ENCODE results near the gene CALML5. TPM values are rescaled to one million over a fixed set of nuclear protein-coding genes. Genes with fewer than 3 reads are reported as not detected.
A peak's percentile ranks its signal among the peaks of the same experiment; 100 is the strongest.

CALML5 gene
- total RNA-seq, 1 experiment from 2014 or later = not detected

DNA sequence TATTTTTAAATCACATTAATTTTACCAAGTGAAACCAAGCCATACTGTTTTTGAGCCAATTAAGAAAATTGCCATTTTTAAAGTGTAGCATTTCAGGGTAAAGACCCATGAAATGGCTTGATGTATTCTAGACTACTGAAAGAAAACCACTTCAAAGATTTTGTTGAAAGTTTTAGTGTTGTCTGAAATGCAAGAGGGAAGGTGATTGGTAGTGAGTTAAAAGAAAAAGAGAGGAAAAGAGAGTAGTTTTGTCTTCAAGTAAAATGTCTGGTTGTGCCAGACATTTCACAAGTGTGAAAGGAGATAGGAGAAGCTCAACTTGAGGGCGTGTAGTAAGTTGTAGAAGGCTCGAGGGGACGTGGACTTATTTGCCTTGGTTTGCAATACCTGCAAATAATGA is 41.6 kb downstream of the CALML5 start (continued):
- TF ChIP-seq, protein P1, sequence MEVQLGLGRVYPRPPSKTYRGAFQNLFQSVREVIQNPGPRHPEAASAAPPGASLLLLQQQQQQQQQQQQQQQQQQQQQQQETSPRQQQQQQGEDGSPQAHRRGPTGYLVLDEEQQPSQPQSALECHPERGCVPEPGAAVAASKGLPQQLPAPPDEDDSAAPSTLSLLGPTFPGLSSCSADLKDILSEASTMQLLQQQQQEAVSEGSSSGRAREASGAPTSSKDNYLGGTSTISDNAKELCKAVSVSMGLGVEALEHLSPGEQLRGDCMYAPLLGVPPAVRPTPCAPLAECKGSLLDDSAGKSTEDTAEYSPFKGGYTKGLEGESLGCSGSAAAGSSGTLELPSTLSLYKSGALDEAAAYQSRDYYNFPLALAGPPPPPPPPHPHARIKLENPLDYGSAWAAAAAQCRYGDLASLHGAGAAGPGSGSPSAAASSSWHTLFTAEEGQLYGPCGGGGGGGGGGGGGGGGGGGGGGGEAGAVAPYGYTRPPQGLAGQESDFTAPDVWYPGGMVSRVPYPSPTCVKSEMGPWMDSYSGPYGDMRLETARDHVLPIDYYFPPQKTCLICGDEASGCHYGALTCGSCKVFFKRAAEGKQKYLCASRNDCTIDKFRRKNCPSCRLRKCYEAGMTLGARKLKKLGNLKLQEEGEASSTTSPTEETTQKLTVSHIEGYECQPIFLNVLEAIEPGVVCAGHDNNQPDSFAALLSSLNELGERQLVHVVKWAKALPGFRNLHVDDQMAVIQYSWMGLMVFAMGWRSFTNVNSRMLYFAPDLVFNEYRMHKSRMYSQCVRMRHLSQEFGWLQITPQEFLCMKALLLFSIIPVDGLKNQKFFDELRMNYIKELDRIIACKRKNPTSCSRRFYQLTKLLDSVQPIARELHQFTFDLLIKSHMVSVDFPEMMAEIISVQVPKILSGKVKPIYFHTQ (CRISPR knock-in tag; IDR thresholded peaks at IDR 0.05) = no peak
- TF ChIP-seq, protein P2, sequence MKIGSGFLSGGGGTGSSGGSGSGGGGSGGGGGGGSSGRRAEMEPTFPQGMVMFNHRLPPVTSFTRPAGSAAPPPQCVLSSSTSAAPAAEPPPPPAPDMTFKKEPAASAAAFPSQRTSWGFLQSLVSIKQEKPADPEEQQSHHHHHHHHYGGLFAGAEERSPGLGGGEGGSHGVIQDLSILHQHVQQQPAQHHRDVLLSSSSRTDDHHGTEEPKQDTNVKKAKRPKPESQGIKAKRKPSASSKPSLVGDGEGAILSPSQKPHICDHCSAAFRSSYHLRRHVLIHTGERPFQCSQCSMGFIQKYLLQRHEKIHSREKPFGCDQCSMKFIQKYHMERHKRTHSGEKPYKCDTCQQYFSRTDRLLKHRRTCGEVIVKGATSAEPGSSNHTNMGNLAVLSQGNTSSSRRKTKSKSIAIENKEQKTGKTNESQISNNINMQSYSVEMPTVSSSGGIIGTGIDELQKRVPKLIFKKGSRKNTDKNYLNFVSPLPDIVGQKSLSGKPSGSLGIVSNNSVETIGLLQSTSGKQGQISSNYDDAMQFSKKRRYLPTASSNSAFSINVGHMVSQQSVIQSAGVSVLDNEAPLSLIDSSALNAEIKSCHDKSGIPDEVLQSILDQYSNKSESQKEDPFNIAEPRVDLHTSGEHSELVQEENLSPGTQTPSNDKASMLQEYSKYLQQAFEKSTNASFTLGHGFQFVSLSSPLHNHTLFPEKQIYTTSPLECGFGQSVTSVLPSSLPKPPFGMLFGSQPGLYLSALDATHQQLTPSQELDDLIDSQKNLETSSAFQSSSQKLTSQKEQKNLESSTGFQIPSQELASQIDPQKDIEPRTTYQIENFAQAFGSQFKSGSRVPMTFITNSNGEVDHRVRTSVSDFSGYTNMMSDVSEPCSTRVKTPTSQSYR (CRISPR knock-in tag; IDR thresholded peaks at IDR 0.05) = no peak
- TF ChIP-seq ZNF263 (CRISPR knock-in tag; IDR thresholded peaks at IDR 0.05; ENCODE audit: low read depth) = no peak
- TF ChIP-seq ZNF232 (CRISPR knock-in tag; IDR thresholded peaks at IDR 0.05) = no peak
- no peak for TF ChIP-seq ELF4 (CRISPR knock-in tag; IDR thresholded peaks at IDR 0.05; ENCODE audit: low read depth)
- no peak for TF ChIP-seq NR1H2 (CRISPR knock-in tag; IDR thresholded peaks at IDR 0.05)
- TF ChIP-seq, protein P3, sequence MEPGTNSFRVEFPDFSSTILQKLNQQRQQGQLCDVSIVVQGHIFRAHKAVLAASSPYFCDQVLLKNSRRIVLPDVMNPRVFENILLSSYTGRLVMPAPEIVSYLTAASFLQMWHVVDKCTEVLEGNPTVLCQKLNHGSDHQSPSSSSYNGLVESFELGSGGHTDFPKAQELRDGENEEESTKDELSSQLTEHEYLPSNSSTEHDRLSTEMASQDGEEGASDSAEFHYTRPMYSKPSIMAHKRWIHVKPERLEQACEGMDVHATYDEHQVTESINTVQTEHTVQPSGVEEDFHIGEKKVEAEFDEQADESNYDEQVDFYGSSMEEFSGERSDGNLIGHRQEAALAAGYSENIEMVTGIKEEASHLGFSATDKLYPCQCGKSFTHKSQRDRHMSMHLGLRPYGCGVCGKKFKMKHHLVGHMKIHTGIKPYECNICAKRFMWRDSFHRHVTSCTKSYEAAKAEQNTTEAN (CRISPR knock-in tag; IDR thresholded peaks at IDR 0.05) = no peak

DNA sequence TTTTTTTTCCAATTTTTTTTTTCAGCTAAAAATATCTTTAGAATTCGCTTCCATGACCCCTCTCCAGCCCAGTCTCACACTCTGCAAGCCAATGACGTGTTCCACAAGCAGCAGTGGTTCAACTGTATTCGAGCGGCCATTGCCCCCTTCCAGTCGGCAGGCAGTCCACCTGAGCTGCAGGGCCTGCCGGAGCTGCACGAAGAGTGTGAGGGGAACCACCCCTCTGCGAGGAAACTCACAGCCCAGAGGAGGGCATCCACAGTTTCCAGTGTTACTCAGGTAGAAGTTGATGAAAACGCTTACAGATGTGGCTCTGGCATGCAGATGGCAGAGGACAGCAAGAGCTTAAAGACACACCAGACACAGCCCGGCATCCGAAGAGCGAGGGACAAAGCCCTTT is 42.8 kb downstream of the CALML5 start:
- POLR2A ChIA-PET = interaction anchor here (1.7 kb wide), 1 partner anchor 10 kb away, joined by 6 read pairs; no protein-coding TSS in a partner anchor
- no peak for DNase-seq (ENCODE audit: low spot score)
- H3K27me3 Mint-ChIP-seq (ENCODE audit: low read depth) = no peaks in the 10 kb centered on the region
- H3K4me1 Mint-ChIP-seq = peaks cover 9% of the 10 kb centered on the region
- TF ChIP-seq CREB1 (CRISPR knock-in tag; IDR thresholded peaks at IDR 0.05) = no peak
- peak overlapping the region; percentile 5; the same call in 1 of the 2 replicates for H3K27ac Mint-ChIP-seq
- no peaks in the 10 kb centered on the region for H3K9me3 Mint-ChIP-seq
- peaks cover 91% of the 10 kb centered on the region for H3K36me3 Mint-ChIP-seq
- ATAC-seq = no peak
- no peak overlapping the region for H3K4me3 Mint-ChIP-seq
- CTCF ChIA-PET = interaction anchor here (1.1 to 2.7 kb wide), 2 partner anchors 133 to 167 kb away, joined by 4 to 6 read pairs; no protein-coding TSS in a partner anchor

DNA sequence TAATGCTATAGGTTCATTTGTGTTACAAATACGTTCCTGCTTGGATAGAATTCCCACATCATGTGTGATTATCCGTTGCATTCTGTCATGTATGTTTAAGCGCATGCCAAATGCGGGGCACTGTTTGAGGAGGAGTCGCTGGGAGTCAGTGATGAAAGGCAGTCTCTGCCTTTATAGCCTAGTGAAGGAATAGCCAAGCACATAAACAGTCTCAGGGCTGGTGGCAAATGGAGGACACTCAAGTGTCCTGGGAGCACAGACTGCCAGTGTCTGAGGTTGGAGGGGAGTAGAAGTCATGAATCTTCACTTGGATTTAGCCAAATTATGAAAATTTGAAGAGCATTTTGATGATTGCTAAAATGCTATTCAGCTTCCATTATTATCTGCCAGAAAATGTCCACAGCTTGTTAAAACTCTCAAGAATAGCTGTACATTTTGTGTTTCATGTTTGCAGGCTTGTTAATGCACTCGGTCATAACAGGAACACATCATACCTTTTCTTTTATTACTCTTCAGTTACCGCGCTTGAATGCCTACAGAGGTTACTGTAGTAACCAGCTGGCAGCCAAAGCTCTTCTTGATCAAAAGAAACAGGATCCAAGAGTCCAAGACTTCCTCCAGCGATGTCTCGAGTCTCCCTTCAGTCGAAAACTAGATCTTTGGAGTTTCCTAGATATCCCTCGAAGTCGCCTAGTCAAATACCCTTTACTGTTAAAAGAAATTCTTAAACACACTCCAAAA is 45.5 kb downstream of the CALML5 start:
- ATAC-seq (no peak), DNase-seq (ENCODE audit: low spot score) (no peak)
- Mint-ChIP-seq H3K27me3 (ENCODE audit: low read depth) (no peaks in the 10 kb centered on the region), H3K27ac (peak overlapping the region; percentile 34; the same call in 1 of the 2 replicates), H3K36me3 (peaks cover 70% of the 10 kb centered on the region), H3K4me3 (no peak overlapping the region), H3K9me3 (no peaks in the 10 kb centered on the region), H3K4me1 (peaks cover 14% of the 10 kb centered on the region)
- ChIA-PET POLR2A (no interaction called here), CTCF (interaction anchor here (1.6 to 2.7 kb wide), 2 partner anchors 136 to 169 kb away, joined by 6 read pairs; no protein-coding TSS in a partner anchor)
- TF ChIP-seq MXD4 (CRISPR knock-in tag; IDR thresholded peaks at IDR 0.05; ENCODE audit: borderline replicate concordance) (no peak), ATF1 (CRISPR knock-in tag; IDR thresholded peaks at IDR 0.05) (no peak), FOXP1 (CRISPR knock-in tag; IDR thresholded peaks at IDR 0.05; ENCODE audit: borderline replicate concordance) (no peak), IRF2 (CRISPR knock-in tag; IDR thresholded peaks at IDR 0.05; ENCODE audit: borderline replicate concordance, low read depth) (no peak)
- TF ChIP-seq, protein P4, sequence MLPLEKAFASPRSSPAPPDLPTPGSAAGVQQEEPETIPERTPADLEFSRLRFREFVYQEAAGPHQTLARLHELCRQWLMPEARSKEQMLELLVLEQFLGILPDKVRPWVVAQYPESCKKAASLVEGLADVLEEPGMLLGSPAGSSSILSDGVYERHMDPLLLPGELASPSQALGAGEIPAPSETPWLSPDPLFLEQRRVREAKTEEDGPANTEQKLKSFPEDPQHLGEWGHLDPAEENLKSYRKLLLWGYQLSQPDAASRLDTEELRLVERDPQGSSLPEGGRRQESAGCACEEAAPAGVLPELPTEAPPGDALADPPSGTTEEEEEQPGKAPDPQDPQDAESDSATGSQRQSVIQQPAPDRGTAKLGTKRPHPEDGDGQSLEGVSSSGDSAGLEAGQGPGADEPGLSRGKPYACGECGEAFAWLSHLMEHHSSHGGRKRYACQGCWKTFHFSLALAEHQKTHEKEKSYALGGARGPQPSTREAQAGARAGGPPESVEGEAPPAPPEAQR (CRISPR knock-in tag; IDR thresholded peaks at IDR 0.05) = no peak
- TF ChIP-seq, protein P5, sequence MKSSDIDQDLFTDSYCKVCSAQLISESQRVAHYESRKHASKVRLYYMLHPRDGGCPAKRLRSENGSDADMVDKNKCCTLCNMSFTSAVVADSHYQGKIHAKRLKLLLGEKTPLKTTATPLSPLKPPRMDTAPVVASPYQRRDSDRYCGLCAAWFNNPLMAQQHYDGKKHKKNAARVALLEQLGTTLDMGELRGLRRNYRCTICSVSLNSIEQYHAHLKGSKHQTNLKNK (CRISPR knock-in tag; IDR thresholded peaks at IDR 0.05) = no peak
- TF ChIP-seq, protein P6, sequence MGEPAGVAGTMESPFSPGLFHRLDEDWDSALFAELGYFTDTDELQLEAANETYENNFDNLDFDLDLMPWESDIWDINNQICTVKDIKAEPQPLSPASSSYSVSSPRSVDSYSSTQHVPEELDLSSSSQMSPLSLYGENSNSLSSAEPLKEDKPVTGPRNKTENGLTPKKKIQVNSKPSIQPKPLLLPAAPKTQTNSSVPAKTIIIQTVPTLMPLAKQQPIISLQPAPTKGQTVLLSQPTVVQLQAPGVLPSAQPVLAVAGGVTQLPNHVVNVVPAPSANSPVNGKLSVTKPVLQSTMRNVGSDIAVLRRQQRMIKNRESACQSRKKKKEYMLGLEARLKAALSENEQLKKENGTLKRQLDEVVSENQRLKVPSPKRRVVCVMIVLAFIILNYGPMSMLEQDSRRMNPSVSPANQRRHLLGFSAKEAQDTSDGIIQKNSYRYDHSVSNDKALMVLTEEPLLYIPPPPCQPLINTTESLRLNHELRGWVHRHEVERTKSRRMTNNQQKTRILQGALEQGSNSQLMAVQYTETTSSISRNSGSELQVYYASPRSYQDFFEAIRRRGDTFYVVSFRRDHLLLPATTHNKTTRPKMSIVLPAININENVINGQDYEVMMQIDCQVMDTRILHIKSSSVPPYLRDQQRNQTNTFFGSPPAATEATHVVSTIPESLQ (CRISPR knock-in tag; IDR thresholded peaks at IDR 0.05) = no peak

All from WTC11 (cell line).